T-helper 1 cell treated with Interleukin-12 subunit alpha and Interleukin-12 subunit beta and Interleukin-4 antibody, amounts not matched to agents 30 ng/mL and 1 ng/mL, for 36 hours (primary cell): ENCODE data around the gene CFB. TPM values are rescaled to one million over a fixed set of nuclear protein-coding genes. Genes with fewer than 3 reads are reported as not detected.

Experiments
- total RNA-seq: library from RNA; stranded (reverse); gene quantifications from 2 replicates; pipeline ENCODE4 v1.2.3, GENCODE V29; 2022

CFB gene
- total RNA-seq, 1 donor from 2014 or later: 0.59 TPM

Other genes with a start within 250 kb of the CFB start
- 53.6 and 59.7 TPM in 2 replicates for gene ABHD16A, start 242.8 kb upstream of the CFB start, total RNA-seq
- not detected in 2 replicates for gene LY6G6F, start 239.2 kb upstream of the CFB start, total RNA-seq
- gene LY6G6D, start 230.7 kb upstream of the CFB start, total RNA-seq: not detected in 2 replicates
- gene LY6G6C, start 224.3 kb upstream of the CFB start, total RNA-seq: 0.41 TPM in 1 of 2 replicates, not detected in the other
- not detected in 2 replicates for gene MPIG6B, start 222.7 kb upstream of the CFB start, total RNA-seq
- gene DDAH2, start 216.8 kb upstream of the CFB start, total RNA-seq: 12.2 and 14.4 TPM in 2 replicates
- gene CLIC1, start 209.6 kb upstream of the CFB start, total RNA-seq: 517 and 529 TPM in 2 replicates
- 47.8 and 51.5 TPM in 2 replicates for gene MSH5, start 206.1 kb upstream of the CFB start, total RNA-seq
- gene SAPCD1, start 183.4 kb upstream of the CFB start, total RNA-seq: 12.2 and 12.8 TPM in 2 replicates
- 6.0 and 6.2 TPM in 2 replicates for gene VWA7, start 168.8 kb upstream of the CFB start, total RNA-seq
- 77.4 and 78.9 TPM in 2 replicates for gene VARS1, start 150.3 kb upstream of the CFB start, total RNA-seq
- gene LSM2, start 139.1 kb upstream of the CFB start, total RNA-seq: 85.4 and 89.3 TPM in 2 replicates
- gene HSPA1L, start 130.8 kb upstream of the CFB start, total RNA-seq: 3.7 TPM in 2 replicates
- 155 and 159 TPM in 2 replicates for gene HSPA1A, start 130.6 kb upstream of the CFB start, total RNA-seq
- 82.7 and 85.0 TPM in 2 replicates for gene HSPA1B, start 118.4 kb upstream of the CFB start, total RNA-seq
- gene NEU1, start 83.3 kb upstream of the CFB start, total RNA-seq: 33.2 and 33.8 TPM in 2 replicates
- 0.34 TPM in 1 of 2 replicates, not detected in the other for gene SLC44A4, start 67.1 kb upstream of the CFB start, total RNA-seq
- 61.0 and 61.6 TPM in 2 replicates for gene EHMT2, start 48.4 kb upstream of the CFB start, total RNA-seq
- gene ZBTB12, start 44.0 kb upstream of the CFB start, total RNA-seq: 2.0 and 2.2 TPM in 2 replicates
- 0.12 and 1.7 TPM in 2 replicates for gene C2, start 18.4 kb upstream of the CFB start, total RNA-seq
- 75.3 and 83.4 TPM in 2 replicates for gene NELFE, start 12.9 kb downstream of the CFB start, total RNA-seq
- gene SKIC2, start 13.1 kb downstream of the CFB start, total RNA-seq: 93.7 and 100 TPM in 2 replicates
- gene DXO, start 26.0 kb downstream of the CFB start, total RNA-seq: 19.9 and 20.8 TPM in 2 replicates
- 4.0 and 4.6 TPM in 2 replicates for gene C4A, start 36.0 kb downstream of the CFB start, total RNA-seq
- gene C4B, start 68.7 kb downstream of the CFB start, total RNA-seq: 4.2 and 4.6 TPM in 2 replicates
- gene CYP21A2, start 92.3 kb downstream of the CFB start, total RNA-seq: 1.0 and 1.4 TPM in 2 replicates
- 5.5 and 6.1 TPM in 2 replicates for gene TNXB, start 163.2 kb downstream of the CFB start, total RNA-seq
- 147 and 155 TPM in 2 replicates for gene ATF6B, start 182.2 kb downstream of the CFB start, total RNA-seq
- 5.3 and 5.5 TPM in 2 replicates for gene FKBPL, start 184.2 kb downstream of the CFB start, total RNA-seq
- 0.32 and 0.63 TPM in 2 replicates for gene PRRT1, start 205.8 kb downstream of the CFB start, total RNA-seq
- gene PPT2, start 208.0 kb downstream of the CFB start, total RNA-seq: 9.8 and 11.1 TPM in 2 replicates
- 6.5 and 6.8 TPM in 2 replicates for gene EGFL8, start 218.5 kb downstream of the CFB start, total RNA-seq
- 45.0 and 46.4 TPM in 2 replicates for gene AGPAT1, start 230.0 kb downstream of the CFB start, total RNA-seq
- 47.0 and 50.0 TPM in 2 replicates for gene RNF5, start 232.3 kb downstream of the CFB start, total RNA-seq
- gene AGER, start 238.2 kb downstream of the CFB start, total RNA-seq: 34.1 and 37.9 TPM in 2 replicates
- gene PBX2, start 244.1 kb downstream of the CFB start, total RNA-seq: 97.7 and 106 TPM in 2 replicates
- 264 and 265 TPM in 2 replicates for gene GPSM3, start 246.5 kb downstream of the CFB start, total RNA-seq